Ovary (tissue), 9 donors: ENCODE data around the gene FRG1. TPM values are rescaled to one million over a fixed set of nuclear protein-coding genes. Genes with fewer than 3 reads are reported as not detected.
"Not testable (repeated sequence)": the region's sequence is repeated elsewhere in the genome, so short reads cannot be mapped to it uniquely, and the experiment has no call there.

Experiments used
- DNase-seq, 5 donors: peaks; one replicate each; pipeline ENCODE4 v3.0.0-alpha.2; 2019 to 2020
- H3K27ac ChIP-seq, 2 donors: fragments of 200-600 bp; one replicate each; pipeline versions ENCODE4 v1.5.1 to v1.8.0; 2019 to 2022
- H3K27me3 ChIP-seq: fragments of 200-600 bp; one replicate; pipeline ENCODE4 v1.8.0; 2022
- H3K36me3 ChIP-seq: fragments of 200-600 bp; sonication (generic); one replicate; pipeline ENCODE4 v1.5.1; 2019
- H3K4me1 ChIP-seq: one replicate; pipeline ENCODE4 v1.8.1; 2013; ENCODE audit warnings: mild to moderate bottlenecking, moderate library complexity; ENCODE audit not compliant: insufficient read depth
- H3K4me3 ChIP-seq: fragments of 200-600 bp; sonication (generic); one replicate; pipeline ENCODE4 v1.5.1; 2017
- H3K9me3 ChIP-seq, 2 donors: fragments of 200-600 bp in 1 of 2; sonication (generic) in 1 of 2; one replicate each; pipeline versions ENCODE4 v1.5.1 to v1.8.1; 2013 to 2019; ENCODE audit warnings: mild to moderate bottlenecking in 1 of 2, moderate library complexity in 1 of 2
- CTCF ChIP-seq, 3 donors: fragments of 450-650 bp in 2 of 3; fragments of 200-600 bp in 1 of 3; IDR thresholded peaks; one replicate each; pipeline versions ENCODE4 v1.5.1 to v1.8.0; 2016 to 2022; ENCODE audit warnings: antibody characterized with exemption in 3 of 3, mild to moderate bottlenecking in 1 of 3
- EP300 ChIP-seq: sonication (generic); formaldehyde crosslinking; IDR thresholded peaks from one replicate; pipeline ENCODE4 v1.6.1; 2017; ENCODE audit warnings: antibody characterized with exemption
- POLR2A ChIP-seq: fragments of 450-650 bp; IDR thresholded peaks from one replicate; pipeline ENCODE4 v1.6.1; 2017; ENCODE audit warnings: antibody characterized with exemption, mild to moderate bottlenecking, moderate library complexity
- WGBS, 3 donors: extraction: QIAGEN DNeasy Blood & Tissue Kit in 1 of 3; methylation state at CpG; one replicate each; pipeline versions ENCODE4 v1.1.5 to v1.1.7; 2013 to 2017; 5-methylcytosine and 5-hydroxymethylcytosine counted together
- intact Hi-C, 4 donors: fragments of 100-400 bp; cut with DNase I; formaldehyde crosslinking; loops; one replicate each; pipeline versions ENCODE4 v1.11.0 to v1.15.1; 2022 to 2023
- polyA plus RNA-seq, 2 donors: library from polyadenylated mRNA; stranded (reverse); fragments of 200-250 nt in 1 of 2; fragments of 350-450 nt in 1 of 2; fragmentation: Illumina TruSeq in 1 of 2; extraction: RNeasy Lipid Tissue Mini Kit (QIAGEN cat#74804) in 1 of 2; gene quantifications; one replicate each; pipeline ENCODE4 v1.2.3, GENCODE V29; 2013 to 2014
- total RNA-seq, 7 donors: library from RNA; depleted of rRNA in 2 of 7; stranded (reverse); fragments of >200 nt in 2 of 7; fragmentation: NEBNext Ultra II Directional in 3 of 7; extraction: Animal tissue kit (Norgen Biotek cat#: 25700) in 3 of 7; gene quantifications; one replicate each; pipeline versions ENCODE4 v1.1.0 to v1.2.4, GENCODE V29; 2016 to 2023
- donor health status: DM: no; HTN: no; CAD: no; lungs with moderate emphysema.
- donor health status: DM: no; HTN: no; CAD: no.
- donor health status: Bipolar disorder and iron deficiency.
- donor health status: DM: yes; HTN: yes; CAD: no.
- donor health status: DM: no; HTN: no; CAD: no.
- donor health status: DM: yes; HTN: yes; CAD: no.

The FRG1 gene
- total and polyA plus RNA-seq, 9 donors, result 35.0 to 68.7 (median 43.5) TPM

GRCh38 chr4:189912170-189912569 lies 28.5 kb upstream of the FRG1 start:
- no peak for DNase-seq
- Histone ChIP-seq H3K36me3 (no peaks in the 10 kb centered on the region), H3K4me1 (no peaks in the 10 kb centered on the region), H3K9me3 (no peaks in the 10 kb centered on the region), H3K27ac (no peak overlapping the region), H3K4me3 (no peak overlapping the region), H3K27me3 (no peaks in the 10 kb centered on the region)
- WGBS, 3 donors, result 58 to 67% (median 62%) methylated on average over 6 of the region's 6 CpGs
- TF ChIP-seq POLR2A (no peak), CTCF (IDR thresholded peaks at IDR 0.05) (no peak), EP300 (no peak)
- intact Hi-C loops, result no loop called here

- H3K27me3 ChIP-seq, result no peaks in the 10 kb centered on the region
- TF ChIP-seq EP300, result no peak
- no peak for TF ChIP-seq POLR2A
- TF ChIP-seq CTCF (IDR thresholded peaks at IDR 0.05), result no peak
- H3K4me3 ChIP-seq, result no peak overlapping the region
- 93 to 96% (median 94%) methylated on average over 23 of the region's 23 CpGs for WGBS, 3 donors
- H3K36me3 ChIP-seq, result no peaks in the 10 kb centered on the region
- DNase-seq, result no peak
- H3K27ac ChIP-seq, result no peak overlapping the region
- intact Hi-C loops, result no loop called here
- H3K9me3 ChIP-seq, result no peaks in the 10 kb centered on the region
- no peaks in the 10 kb centered on the region for H3K4me1 ChIP-seq
Observed at GRCh38 chr4:189917161-189917891, 23.3 kb upstream of the FRG1 start.

- H3K27ac ChIP-seq, result no peak overlapping the region
- intact Hi-C loops, result no loop called here
- H3K4me1 ChIP-seq, result no peaks in the 10 kb centered on the region
- DNase-seq, result no peak
- TF ChIP-seq POLR2A (no peak), CTCF (IDR thresholded peaks at IDR 0.05) (no peak), EP300 (no peak)
- no peak overlapping the region for H3K4me3 ChIP-seq
- H3K36me3 ChIP-seq, result no peaks in the 10 kb centered on the region
- H3K27me3 ChIP-seq, result no peaks in the 10 kb centered on the region
- H3K9me3 ChIP-seq, result no peaks in the 10 kb centered on the region
- 76 to 94% (median 79%) methylated on average over 1 of the region's 1 CpG for WGBS, 3 donors
Observed at GRCh38 chr4:189921058-189921457, 19.6 kb upstream of the FRG1 start.

- DNase-seq, H3K4me1 ChIP-seq, H3K9me3 ChIP-seq, H3K27ac ChIP-seq, intact Hi-C loops, H3K27me3 ChIP-seq, H3K36me3 ChIP-seq, H3K4me3 ChIP-seq: not testable (repeated sequence)
- 84 to 95% (median 92%) methylated on average over 5 of the region's 5 CpGs for WGBS, 3 donors
Observed at GRCh38 chr4:189926742-189927141, 13.9 kb upstream of the FRG1 start.

- Histone ChIP-seq H3K4me3 (peak overlapping the region; percentile 84), H3K27ac (peak overlapping the region; percentile 39 to 45), H3K27me3 (no peaks in the 10 kb centered on the region), H3K36me3 (no peaks in the 10 kb centered on the region), H3K9me3 (no peaks in the 10 kb centered on the region), H3K4me1 (peaks cover 3% of the 10 kb centered on the region)
- peak in 1 of 5 donors; percentile 53 for DNase-seq
- WGBS, 3 donors, result 3 to 5% (median 4%) methylated on average over 28 to 31 of the region's 31 CpGs
- TF ChIP-seq POLR2A (peak; percentile 24), EP300 (no peak)
- intact Hi-C loops, result no loop called here
Observed at GRCh38 chr4:189941005-189941450, 356 bp downstream of the FRG1 start.

- H3K4me1 ChIP-seq, intact Hi-C loops, H3K27ac ChIP-seq, H3K4me3 ChIP-seq, H3K9me3 ChIP-seq, H3K27me3 ChIP-seq, DNase-seq, H3K36me3 ChIP-seq: not testable (repeated sequence)
- 95 to 98% (median 96%) methylated on average over 3 of the region's 3 CpGs for WGBS, 3 donors
Observed at GRCh38 chr4:189942412-189942811, 1.7 kb downstream of the FRG1 start.

- H3K27me3 ChIP-seq, H3K27ac ChIP-seq, H3K36me3 ChIP-seq, DNase-seq, H3K4me3 ChIP-seq, H3K9me3 ChIP-seq, H3K4me1 ChIP-seq, intact Hi-C loops: not testable (repeated sequence)
- WGBS, 3 donors, result 79 to 92% (median 90%) methylated on average over 5 of the region's 5 CpGs
Observed at GRCh38 chr4:189944077-189944476, 3.4 kb downstream of the FRG1 start.

GRCh38 chr4:189946906-189947305 lies 6.2 kb downstream of the FRG1 start:
- WGBS, 3 donors, result 93 to 95% (median 95%) methylated on average over 13 of the region's 13 CpGs
- H3K27ac ChIP-seq, H3K36me3 ChIP-seq, H3K9me3 ChIP-seq, H3K4me1 ChIP-seq, intact Hi-C loops, H3K27me3 ChIP-seq, DNase-seq, H3K4me3 ChIP-seq: not testable (repeated sequence)

GRCh38 chr4:189948486-189948885 lies 7.8 kb downstream of the FRG1 start:
- H3K36me3 ChIP-seq, H3K27ac ChIP-seq, DNase-seq, intact Hi-C loops, H3K9me3 ChIP-seq, H3K4me1 ChIP-seq, H3K27me3 ChIP-seq, H3K4me3 ChIP-seq: not testable (repeated sequence)
- 79 to 84% (median 80%) methylated on average over 7 of the region's 7 CpGs for WGBS, 3 donors
